ENCODE data around the gene ZNF330.

Gene ZNF330

DNA sequence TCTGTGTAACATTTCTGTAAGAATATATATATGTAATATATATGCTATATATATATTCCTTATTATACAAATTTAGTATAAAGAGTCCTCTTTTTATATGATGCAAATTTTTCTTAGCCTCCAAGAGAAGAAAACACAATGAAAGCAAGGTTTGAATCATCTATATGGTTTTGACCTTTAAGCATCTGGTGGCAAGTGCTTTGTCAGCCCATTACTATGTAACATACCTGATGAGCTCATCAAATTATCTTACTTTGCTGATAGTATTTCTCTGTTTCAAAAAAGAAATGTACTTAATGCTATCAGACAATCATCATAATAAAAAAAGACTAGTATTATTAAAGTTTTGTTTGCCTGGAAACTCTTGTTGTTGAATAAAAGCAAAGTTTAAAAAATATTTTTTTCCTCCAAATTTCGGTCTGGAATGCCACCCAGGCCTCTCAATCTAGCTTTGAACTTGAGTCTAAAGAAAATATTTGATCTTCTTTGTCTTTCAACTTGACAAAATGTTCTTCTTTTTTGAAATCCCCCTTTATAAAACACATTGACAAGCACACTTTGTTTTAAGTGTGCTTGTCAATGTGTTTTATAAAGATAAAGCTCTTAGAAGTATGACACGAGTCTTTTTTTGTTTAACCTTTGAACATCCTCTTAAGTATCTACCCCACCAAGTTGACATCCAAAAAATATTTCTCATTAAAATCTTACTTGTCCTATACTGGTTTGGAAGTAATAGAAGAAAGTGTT is 26.2 kb downstream of the ZNF330 start:
- TF ChIP-seq POLR2A (IDR thresholded peaks at IDR 0.05; ENCODE audit: low read depth, low read length), result no peak
- DNase-seq (ENCODE audit: insufficient read length, low spot score), result no peak
- no peak for FAIRE-seq

DNA sequence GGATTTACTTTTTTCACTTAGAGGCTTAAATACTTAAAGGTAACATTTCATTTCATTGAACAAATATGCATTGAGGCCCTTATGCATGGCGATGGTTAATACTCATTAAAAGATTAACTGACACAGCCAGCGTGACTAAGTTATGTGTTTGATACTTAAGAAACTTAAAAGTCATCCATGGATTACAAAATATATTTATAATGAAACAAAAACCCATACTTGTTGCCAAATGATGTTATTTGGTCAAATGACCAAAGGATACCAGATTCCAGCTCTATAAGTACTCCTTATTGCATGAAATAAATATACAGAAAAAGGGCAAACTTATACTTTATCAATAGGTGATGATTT is 26.7 kb downstream of the ZNF330 start:
- no peak for DNase-seq (ENCODE audit: insufficient read length, low spot score)
- no peak for TF ChIP-seq POLR2A (IDR thresholded peaks at IDR 0.05; ENCODE audit: low read depth, low read length)
- no peak for FAIRE-seq

DNA sequence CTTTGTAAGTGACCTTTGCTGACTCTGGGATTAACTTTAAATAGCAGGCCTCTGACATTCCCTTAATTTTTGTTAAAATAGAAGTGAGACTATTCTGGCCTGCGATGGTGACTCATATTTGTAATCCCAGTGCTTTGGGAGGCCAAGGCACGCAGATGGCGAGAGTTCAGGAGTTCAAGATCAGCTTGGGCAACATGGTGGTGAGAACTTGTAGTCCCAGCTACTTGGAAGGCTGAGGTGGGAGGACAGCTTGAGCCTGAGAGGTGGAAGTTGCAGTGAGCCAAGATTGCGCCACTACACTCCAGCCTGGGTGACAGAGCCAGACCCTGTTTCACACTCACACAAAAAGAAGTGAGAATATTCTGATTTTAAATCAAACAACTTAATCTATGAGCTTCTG is 27.3 kb downstream of the ZNF330 start:
- no peak for TF ChIP-seq POLR2A (IDR thresholded peaks at IDR 0.05; ENCODE audit: low read depth, low read length)
- DNase-seq (ENCODE audit: insufficient read length, low spot score) (no peak), FAIRE-seq (no peak)

DNA sequence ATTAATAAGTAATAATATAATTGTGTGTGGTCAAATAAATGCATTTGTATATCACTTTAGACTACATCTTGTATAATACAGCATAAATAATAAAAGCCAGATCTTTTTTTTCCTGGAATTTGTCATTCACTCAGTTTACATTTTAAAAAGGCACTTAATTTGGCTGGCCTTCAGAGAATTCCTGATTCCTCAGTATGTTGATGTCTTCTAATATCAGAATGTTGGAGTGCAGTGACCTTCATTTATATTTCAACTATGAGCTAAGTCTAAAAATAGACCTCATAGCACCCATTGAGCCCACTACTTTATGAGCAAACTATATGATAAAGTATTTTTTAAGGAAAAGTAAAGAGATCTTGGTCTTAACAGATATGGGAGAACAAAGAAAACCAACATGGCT is 27.8 kb downstream of the ZNF330 start:
- FAIRE-seq (no peak), DNase-seq (ENCODE audit: insufficient read length, low spot score) (no peak)
- no peak for TF ChIP-seq POLR2A (IDR thresholded peaks at IDR 0.05; ENCODE audit: low read depth, low read length)

DNA sequence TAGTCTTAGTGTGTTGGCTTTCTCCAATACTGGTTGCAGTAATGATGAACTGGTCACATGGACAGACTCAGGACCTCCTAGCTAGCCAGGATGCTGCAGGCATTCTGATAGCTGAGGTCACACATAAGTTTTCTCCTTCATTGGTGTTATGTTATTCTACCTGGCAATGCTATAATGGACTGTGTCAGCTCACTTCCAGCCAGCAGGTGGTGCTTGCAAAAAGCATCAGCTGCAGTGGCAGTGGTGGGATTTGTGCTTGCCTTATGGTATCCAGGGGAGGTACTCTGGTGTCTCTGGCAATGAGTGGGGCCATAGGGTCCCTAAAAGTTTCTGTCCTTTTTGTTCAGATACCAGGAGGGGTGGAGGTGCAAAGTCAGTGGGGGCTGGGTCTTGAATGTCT is 33.6 kb downstream of the ZNF330 start:
- FAIRE-seq (no peak), DNase-seq (ENCODE audit: insufficient read length, low spot score) (no peak)
- TF ChIP-seq POLR2A (IDR thresholded peaks at IDR 0.05; ENCODE audit: low read depth, low read length), result no peak

DNA sequence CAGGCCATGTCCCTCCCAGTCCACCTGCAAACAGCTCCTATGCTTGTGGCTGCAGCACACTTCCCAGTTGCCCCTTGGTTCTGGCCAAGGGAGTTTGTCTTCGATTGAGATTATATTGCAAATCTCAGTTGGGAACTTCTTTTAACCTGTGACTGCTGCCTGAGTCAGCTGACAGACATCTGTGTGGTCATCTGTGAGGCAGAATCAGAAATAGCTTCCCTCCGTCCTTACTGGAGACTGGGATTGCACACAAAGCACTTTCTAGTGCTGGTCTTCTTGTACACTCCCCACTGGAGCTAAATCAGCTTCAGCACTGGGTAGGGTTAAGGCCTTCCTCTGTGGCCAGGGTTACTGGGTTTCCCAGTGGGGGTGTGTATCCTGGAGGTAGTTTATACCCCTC is 34.3 kb downstream of the ZNF330 start:
- TF ChIP-seq POLR2A (IDR thresholded peaks at IDR 0.05; ENCODE audit: low read depth, low read length), result no peak
- FAIRE-seq (no peak), DNase-seq (ENCODE audit: insufficient read length, low spot score) (no peak)

- TF ChIP-seq POLR2A (IDR thresholded peaks at IDR 0.05; ENCODE audit: low read depth, low read length), result no peak
- DNase-seq (ENCODE audit: insufficient read length, low spot score) (no peak), FAIRE-seq (no peak)
Observed at GRCh38 chr4:141258558-141258957, 37.9 kb downstream of the ZNF330 start.

DNA sequence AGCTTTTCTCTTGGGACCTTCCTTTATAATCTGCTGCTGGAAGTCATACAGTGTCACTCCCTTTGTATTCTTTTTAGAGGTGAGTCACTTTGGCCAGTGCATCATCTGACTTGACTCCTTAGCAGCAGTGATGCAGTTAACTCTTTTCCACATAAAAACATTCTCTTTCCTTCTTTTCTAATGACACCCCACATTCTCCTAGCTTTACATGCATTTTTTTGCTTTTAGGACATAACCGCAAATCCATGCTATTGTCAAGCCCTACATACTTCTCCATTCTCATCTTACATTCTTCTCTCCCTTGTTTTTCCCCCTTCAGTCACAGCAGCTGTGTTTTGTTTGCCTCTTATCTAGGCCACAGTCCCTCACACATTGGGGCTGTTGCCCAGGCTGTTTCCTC is 55.1 kb downstream of the ZNF330 start:
- peak; percentile 19 for DNase-seq (ENCODE audit: insufficient read length, low spot score)
- TF ChIP-seq POLR2A (IDR thresholded peaks at IDR 0.05; ENCODE audit: low read depth, low read length), result no peak
- peak; percentile 65 for FAIRE-seq

DNA sequence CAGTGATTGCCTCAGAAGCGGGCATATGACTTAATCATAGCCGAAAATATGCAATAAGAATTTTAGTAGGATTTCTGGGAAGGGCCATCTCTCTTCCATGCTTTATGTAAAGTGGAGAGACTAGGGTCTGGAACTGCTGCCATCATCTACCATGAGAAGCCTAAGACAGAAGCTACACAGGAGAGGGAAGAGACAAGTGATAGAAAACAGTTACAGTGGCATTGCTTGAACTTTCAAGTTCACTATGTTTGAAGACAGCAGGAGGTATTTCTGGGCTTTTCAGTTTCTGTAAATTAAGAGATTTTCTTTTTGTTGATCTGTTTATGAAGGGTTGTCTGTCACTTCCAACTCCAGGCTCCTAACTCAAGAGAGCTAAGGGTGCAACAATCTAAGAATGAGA is 62.5 kb downstream of the ZNF330 start:
- FAIRE-seq (no peak), DNase-seq (ENCODE audit: insufficient read length, low spot score) (no peak)
- TF ChIP-seq POLR2A (IDR thresholded peaks at IDR 0.05; ENCODE audit: low read depth, low read length), result no peak

DNA sequence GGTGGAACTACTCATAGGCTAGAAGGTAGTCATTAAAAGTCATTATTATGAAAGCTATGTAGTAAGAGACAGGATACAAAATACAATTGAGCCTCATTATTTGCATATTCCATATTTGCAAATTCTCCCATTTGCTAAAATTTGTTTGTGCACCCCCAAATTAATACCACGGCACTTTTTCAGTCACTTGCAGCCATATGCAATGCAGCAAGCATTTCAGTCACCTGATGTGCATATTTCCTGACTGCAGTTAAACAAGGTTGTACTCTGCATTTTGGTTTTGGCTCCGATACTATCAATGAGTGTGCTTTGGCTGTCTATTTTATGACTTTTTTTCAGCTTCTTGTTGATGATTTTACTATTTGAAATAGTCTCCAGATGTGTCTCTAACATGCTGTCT is 62.9 kb downstream of the ZNF330 start:
- DNase-seq (ENCODE audit: insufficient read length, low spot score) (no peak), FAIRE-seq (no peak)

More for the DNA sequence above, 62.9 kb downstream of the ZNF330 start:
- no peak for TF ChIP-seq POLR2A (IDR thresholded peaks at IDR 0.05; ENCODE audit: low read depth, low read length)

All from H54 (cell line).